T47D (cell line): ENCODE measurements around the gene CCDC102A.

Source experiments
- DNase-seq, 2 experiments: peaks; one replicate each; pipeline versions ENCODE4 v3.0.0 to v3.0.0-alpha.2; 2011 to 2012; ENCODE audit warnings: low read depth in 1 of 2, low spot score in 1 of 2
- JUND ChIP-seq: IDR thresholded peaks from 2 replicates; pipeline ENCODE4 v1.6.1; 2012; ENCODE audit warnings: low read depth
- in situ Hi-C: cut with HindIII; loops from 2 replicates; pipeline ENCODE4 v1.10.0; 2016; ENCODE audit warnings: low sequenced_read_pairs, low pct_unique_long_range_greater_than_20kb

Gene CCDC102A

DNA sequence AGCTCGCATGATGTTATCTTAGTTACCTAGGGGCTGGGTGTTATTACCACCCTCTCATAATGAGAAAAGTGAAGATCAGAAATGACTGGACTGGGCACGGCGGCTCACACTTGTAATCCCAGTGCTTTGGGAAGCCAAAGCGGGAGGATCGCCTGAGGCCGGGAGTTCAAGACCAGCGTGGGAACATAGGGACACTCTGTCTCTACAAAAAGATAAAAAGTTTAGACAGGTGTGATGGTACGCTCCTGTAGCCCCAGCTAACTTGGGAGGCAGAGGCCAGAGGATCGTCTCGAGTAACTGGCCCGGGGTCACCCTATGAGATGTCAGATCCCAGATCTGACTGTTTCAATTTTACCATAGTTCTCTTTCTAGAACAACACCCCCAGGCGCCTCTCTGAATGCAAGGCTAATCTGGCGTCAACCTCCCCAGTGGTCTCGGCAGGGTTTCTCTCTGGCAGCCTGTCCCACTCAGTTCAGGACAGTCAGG, 1.9 kb upstream of the CCDC102A start:
- in situ Hi-C loops: no loop called here
- no peak for TF ChIP-seq JUND
- DNase-seq: no peak

DNA sequence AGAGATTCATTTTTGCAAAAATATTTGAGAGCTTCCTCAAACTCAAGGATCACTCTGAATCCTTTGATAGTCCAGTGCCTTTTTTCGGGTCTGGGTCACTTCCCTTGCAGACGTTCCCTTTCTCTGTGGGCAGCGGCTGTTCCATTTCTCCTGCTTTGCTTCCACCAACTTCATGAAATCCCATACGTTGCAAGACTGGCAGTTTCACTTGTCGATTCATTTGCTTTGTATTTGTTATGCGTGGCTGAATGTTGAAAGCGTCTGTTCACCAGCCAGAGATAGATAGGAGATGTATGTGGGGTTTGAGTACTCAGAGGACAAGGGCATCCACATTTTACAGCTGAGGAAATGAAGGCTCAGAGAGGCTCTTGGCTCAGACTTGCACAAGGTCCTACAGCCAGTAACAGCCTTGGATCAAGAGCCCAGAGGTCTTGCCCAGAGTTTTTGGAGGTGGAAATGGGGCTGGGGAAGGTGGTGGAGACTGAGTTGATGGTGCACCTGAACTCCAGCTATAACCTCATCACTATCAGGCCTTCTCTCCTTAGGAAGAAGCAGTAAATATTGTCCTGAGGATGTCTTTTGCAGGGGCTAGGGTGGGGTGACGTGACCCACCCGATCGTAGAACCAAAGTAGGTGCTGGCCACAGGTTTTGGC, 1.3 kb upstream of the CCDC102A start:
- TF ChIP-seq JUND: no peak
- DNase-seq: no peak
- in situ Hi-C loops: no loop called here

DNA sequence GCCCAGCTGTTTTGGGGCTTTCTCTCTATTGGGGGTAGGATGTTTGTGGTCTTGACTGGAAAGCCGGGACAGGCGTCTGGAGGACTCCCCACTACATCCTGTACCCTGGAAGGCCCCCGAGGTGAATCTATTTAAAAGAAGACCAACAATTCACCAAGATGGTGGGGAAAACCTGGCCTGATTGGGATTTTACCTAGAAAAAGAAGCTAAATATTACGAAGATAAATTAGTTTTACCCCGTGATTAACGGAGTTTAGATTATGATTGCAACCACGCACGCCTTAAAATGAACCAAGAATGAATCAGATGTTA, 779 bp upstream of the CCDC102A start:
- no peak for TF ChIP-seq JUND
- DNase-seq: no peak
- in situ Hi-C loops: no loop called here

DNA sequence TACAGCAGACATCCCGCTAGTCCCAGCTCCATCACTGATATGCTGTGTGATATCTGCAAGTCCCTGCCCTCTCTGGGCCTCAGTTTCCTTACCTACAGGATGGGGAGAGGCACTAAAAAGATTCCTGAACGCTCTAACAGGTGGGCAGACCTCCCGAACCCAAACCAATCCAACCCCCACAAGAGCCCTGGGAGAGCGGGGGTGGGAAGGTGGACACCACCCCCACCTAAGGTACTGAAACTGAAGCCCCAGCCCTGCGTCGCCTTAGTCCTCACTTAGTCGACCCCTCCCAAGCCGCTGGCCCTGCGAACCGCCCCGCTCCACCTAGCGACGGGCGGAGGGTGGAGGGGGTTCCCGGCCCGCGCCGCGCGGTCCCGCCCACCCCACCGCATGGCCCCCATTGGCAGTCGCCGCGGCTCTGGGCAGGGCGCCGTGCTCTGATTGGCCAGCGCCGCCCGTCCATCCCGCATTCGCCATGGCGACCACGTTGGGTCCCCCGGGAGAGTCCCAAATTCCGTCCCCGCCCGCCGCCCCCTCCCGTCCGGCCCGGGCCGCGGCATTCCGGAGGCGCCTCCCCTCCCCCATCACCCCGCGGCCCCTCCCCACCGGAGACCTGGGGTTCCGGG, 578 bp downstream of the CCDC102A start:
- no peak for TF ChIP-seq JUND
- DNase-seq: peak; percentile 91 to 99
- in situ Hi-C loops: no loop called here

DNA sequence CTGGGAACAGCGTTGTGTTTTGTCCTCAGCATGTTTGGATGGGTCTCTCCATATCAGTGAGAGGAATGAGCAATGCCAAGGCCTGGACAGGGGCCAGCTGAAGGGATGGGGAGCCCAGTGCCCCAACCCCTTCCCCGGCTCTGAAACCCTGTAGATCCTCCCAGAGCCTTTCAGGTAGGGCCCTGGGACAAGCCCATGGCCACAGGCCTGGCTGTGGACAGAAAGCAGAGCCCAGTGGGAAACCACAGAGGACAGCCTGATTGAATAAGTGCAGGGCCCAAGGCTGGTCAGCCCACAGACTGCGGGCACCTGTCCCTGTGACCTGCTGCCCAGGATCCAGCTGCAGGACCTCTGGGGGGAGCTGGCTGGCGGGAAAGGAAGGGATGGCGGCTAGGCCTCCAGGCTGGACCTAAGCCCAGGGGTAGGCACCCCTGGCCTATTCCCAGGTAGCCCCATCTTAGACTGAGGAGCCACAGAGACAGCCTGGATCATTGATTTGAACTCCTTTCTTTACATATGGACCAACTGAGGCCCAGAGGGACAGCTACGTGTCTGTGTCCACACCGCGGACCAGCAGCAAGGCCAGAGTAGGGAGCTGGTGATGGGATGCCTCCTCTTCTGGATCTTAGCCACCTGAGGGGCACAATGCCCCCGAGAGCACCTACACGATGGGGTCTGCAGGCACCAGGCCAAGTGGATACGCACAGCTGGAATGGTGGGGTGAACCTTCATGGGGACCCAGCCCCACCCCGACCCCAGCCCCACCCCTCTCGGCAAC, 1.3 kb downstream of the CCDC102A start:
- in situ Hi-C loops: no loop called here
- no peak for TF ChIP-seq JUND
- no peak for DNase-seq

DNA sequence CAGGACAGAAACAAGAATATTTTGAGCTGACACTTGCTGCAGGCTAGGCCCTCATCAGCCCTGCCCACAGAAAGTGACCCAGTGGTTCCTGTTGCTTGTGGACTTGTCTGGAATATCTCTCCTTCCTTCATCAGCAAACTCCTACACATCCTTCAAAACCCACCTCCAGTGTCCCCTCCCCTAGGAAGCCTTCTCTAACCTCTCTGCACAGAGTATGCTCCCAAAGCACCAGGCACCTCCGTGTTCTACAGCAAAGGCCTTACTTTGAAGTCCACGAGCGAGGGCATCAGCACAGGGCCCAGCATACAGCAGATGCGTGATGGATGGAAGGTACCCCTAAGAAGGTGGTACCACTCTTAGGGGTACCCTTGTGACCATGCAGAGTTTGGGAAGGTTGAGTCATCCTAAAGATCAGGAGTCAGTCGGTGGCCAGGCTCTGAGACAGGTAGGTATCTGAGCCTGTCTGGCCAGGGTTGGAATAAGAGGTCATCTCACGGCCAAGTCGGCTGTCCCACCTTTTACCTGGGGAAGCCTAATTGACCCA, 2.0 kb downstream of the CCDC102A start:
- in situ Hi-C loops: no loop called here
- no peak for TF ChIP-seq JUND
- DNase-seq: no peak

DNA sequence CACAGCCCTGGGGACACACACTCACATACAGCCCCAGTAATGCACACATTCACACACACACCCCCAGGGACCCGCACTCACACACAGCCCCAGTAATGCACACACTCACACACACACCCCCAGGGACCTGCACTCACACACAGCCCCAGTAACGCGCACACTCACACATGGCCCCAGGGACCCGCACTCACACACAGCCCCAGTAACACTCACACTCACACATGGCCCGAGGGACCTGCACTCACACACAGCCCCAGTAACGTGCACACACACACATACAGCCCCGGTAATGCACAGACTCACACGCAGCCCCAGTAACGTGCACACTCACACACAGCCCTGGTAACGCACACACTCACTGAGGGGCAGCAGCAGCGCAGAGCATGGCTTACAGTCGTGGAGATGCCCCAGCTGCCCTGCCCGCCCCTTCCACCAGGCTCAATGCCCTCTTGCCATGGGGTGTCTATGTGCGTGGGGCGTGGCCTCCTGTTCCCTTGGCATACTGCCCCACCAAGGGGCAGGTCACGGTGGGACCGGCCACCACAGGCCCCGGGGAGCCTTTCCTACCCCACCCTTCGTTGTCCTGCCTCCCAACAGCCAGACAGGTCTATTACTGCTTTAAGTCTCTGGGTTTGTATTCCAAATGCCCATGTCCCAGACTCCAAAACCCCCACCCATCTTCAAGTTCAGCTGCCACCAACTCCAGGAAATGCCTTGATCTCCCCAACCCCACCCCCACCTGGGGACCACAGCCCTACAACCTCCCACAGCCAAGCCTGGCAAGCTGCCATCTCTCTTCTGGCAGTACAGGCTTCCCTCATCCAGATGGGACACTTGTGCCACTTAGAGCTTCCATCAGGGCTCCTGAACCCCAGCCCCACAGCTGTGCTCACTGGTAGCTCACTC, 2.7 kb downstream of the CCDC102A start:
- no peak for DNase-seq
- TF ChIP-seq JUND: no peak
- in situ Hi-C loops: no loop called here

DNA sequence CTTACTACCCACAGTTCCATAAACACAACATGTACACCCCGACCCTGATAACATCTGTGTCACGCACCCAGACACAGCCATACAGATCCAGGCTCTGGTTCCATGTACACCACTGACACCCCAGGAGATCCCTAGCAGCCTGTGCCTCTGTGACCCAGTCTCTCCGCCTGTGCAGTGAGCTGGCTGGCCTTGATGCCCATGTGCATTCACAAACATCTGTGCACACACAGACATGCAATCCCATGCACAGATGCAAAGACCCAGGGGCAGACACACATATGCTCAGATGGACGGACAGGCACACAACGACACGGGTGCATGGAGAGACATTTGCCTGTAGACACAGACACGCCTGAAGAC, 4.1 kb downstream of the CCDC102A start:
- in situ Hi-C loops: no loop called here
- DNase-seq: no peak
- TF ChIP-seq JUND: no peak

DNA sequence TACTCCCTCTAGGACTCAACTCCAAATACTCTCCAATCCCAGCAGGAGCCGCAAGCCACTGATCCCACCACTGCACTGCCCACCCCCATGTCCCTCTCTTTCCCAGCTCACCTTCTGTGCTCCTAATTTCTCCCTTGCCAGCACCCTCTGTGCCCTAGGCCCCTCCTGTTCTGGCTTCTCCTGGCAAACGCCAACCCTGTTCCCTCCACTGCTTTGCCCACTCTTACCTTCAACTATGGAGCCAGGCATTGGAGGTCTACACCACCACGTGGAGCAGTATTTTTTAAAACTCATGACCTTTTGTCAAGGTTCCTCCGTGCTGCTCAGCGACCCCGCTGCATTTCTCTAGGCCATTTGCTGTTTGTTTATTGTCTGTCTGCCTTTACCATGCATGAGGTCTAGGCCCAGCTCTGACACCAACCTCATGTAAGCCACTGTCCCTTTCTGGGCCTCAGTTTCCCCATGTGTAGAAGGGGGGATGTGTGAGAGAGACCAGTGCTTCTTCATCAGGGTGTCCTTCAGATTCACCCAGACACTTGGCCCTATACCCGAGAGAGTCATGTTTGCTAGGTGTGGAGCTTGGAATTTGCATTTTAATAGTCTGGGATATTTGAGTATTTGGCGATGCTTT, 4.6 kb downstream of the CCDC102A start:
- no peak for DNase-seq
- in situ Hi-C loops: no loop called here
- no peak for TF ChIP-seq JUND

DNA sequence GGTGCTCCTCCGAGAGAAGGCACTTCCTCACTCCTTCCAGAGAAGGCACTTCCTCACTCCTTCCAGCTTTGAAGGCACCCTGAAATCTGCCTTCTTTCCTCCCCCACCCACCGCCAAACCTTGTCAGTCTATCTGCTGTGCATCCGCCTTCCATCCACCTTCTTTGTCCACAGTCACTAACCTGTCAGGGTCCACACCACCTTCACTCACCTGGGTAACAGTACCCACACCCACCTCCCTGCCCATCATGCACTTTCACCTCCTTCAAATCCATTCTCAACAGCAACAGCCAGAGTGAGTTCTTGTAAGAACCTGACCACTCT, 5.2 kb downstream of the CCDC102A start:
- no peak for TF ChIP-seq JUND
- in situ Hi-C loops: no loop called here
- no peak for DNase-seq

DNA sequence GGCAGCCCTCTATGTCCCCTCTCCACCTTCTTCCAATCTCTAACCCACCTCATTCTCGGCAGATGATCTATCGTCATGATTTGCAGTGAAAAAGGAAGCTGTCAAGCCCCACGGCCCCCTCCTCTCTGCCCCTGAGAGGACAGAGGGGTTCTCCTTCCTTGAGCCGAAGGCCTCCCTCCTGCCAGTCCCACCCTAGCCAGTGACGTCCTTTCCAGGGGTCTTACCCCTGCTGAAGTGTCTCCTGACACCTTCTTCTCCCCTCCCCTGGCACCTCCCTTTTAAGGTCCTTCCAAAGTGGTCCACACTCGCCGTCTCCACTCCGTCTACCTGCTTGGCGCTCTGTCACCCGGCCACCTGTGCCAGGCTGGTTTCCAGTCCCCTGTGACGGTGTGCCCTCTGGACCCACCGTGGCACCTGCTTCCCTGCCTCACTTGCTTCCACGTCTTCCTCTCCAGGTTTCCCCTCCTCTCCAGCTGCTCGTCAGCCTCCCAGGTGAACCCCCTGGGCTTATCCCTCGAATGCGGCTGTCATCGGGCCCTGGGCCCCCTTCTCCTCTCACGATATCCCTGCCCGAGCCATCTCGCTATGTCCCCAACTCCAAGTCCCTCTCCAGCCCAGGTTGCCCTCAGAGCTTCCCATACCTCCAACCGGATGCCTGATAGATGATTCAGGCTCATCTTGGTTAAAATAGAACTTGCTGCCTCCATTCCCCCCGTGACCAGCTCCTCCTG, 5.7 kb downstream of the CCDC102A start:
- in situ Hi-C loops: no loop called here
- DNase-seq: no peak
- TF ChIP-seq JUND: no peak
